Inferior parietal cortex (tissue), 1 donor: Measurements from ENCODE around the gene ATAD3A.

ENCODE experiments used
- DNase-seq: peaks from one replicate; pipeline ENCODE4 v3.0.0-alpha.2; 2016; ENCODE audit errors: extremely low spot score

Gene ATAD3A

DNA sequence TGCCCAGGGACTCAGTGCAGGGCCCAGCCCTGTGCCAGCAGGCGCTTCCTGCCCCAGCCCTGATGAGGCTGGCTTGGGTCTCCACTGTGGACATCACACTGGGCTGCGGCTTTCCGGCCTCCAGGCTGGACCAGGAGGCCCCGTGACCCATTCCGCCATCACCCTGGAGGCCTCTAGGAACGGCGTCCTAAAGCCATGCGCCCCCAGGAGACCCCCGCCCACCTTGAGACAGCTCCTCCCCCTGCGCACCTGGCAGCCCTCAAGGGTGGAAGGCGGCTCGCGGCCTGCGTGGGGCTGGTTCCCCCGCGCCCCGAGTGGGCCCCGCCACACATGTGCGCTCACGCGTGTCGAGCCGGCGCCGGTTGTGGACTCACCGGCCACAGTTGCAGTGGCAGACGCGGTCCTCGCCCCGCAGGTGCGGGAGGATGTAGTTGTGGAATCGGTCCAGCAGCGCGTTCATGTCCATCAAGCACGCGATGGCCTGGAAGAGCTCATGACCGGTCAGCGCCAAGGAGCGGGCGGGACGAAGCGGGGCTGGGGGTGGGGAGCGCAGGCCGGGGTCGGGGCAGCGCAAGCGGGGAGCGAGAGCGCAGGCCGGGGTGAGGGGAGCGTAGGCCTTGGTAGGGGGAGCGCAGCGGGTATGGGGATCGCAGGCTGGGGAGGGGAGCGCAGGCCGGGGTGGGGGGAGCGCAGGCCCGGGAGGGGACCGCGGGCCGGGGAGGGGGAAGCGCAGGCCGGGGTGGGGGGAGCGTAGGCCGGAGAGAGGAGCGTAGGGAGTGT is 27.5 kb downstream of the ATAD3A start:
- no peak for DNase-seq

DNA sequence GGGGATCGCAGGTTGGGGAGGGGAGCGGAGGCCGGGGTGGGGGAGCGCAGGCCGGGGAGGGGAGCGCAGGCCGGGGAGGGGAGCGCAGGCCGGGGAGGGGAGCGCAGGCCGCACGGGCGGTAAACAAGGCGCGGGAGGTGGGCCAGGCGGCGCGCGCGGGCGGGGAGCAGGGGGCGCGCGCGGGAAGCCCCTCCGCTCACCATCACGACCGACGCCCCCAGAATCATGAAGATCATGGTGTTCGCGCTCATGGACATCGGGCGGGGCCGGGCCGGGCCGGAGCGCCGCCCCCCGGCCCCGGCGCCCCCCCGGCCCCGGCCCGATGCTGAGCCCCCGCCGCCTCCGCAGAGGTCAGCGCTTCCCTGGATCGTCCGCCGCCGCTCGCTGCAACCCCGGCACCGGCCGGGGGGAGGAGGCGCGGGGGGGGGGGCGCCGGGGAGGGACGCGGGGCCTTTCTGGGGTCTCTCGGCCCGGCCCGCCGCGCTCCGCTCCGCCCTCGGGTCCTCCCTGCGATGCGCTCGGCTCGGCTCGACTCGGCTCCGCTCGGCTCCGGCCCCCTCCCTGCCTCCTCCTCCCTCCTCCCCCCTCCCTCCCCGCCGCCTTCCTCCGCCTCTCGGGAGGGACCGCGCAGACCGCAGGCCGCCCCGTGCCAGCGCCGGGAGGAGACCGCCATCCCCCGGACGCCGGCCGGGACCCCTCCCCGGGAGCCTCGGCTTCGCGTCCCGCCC is 28.3 kb downstream of the ATAD3A start, which contains the start of gene TMEM240:
TMEM240 (minus strand) TSS at position 535 of the 728 bp plus-strand sequence; CDS start at position 257, 278 bp downstream.
- peak; percentile 60 for DNase-seq

DNA sequence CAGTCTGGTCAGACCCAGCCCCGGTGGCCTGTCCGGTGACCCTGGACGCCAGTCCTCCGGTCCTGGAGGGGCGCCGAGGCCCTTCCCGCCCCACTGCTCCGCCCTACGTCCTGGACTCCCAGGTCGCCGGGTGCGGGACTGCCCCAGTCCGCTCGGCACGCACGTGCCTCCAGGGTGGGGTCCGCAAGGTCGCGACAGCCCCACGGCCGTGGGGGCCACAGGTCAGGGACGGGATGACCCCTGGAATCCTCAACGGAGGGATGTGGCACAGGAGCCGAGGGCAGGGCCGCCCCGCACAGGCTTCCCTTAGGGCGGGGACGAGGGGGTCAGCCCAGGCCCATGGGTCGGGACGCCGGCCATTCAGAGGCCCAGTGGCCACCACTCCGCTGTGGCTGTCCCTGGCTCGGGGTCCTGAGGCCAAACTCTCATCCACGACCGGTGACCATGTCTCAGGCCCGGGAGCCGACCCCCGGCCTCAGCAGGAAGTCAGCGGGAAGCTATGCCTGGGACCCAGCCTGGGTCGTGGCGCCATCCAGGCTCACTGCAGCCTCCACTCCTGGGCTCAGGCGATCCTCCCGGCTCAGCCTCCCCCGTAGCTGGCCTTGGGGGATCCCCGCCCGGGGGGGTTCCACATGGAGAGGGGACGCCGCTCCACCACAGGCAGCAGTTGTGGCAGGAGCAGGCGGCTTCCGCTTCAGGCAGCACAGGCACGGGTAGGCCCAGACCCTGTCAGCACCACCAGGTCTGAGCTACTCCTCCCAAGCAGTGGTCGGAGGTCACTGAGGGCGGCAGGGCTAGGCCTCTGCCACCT is 29.1 kb downstream of the ATAD3A start:
- DNase-seq: no peak

DNA sequence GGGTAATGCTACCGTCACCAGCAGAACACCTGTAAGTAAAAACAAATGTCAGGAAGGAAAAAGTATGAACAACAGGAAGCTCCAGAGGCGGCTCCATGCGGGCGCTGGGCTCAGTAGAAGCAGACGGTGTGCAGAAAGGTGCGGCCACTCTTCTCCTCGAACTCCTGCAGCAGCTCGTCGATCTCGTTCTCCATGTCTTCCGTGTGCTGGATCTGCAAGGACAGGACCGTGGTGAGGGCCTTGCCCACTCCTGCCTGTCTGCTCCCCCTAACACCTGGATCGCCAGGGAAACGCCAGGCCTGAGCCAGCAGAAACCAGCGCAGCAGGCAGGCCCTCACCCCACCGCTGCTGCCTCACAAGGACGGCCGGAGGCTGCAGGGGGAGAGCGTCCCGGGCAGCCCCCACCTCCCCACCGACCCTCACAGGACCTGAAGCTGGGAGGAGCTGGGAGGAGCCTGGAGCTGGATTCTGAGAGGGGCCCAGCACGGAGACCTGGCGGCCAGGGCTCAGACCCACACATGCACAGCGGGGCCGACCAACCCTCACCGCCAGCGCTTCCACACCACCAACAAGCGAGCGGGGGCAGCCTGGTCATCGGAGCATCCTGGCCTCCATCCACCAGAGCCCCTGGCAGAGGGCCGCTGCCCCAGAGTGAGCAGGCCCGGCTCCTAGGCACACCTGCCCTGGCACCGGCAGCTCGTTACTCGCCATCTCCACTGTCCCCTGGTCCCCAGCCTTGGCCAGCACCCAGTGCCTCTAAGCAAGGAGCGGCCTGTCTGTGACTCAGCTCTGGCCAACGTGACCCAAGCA is 30.2 kb downstream of the ATAD3A start:
- DNase-seq: no peak

DNA sequence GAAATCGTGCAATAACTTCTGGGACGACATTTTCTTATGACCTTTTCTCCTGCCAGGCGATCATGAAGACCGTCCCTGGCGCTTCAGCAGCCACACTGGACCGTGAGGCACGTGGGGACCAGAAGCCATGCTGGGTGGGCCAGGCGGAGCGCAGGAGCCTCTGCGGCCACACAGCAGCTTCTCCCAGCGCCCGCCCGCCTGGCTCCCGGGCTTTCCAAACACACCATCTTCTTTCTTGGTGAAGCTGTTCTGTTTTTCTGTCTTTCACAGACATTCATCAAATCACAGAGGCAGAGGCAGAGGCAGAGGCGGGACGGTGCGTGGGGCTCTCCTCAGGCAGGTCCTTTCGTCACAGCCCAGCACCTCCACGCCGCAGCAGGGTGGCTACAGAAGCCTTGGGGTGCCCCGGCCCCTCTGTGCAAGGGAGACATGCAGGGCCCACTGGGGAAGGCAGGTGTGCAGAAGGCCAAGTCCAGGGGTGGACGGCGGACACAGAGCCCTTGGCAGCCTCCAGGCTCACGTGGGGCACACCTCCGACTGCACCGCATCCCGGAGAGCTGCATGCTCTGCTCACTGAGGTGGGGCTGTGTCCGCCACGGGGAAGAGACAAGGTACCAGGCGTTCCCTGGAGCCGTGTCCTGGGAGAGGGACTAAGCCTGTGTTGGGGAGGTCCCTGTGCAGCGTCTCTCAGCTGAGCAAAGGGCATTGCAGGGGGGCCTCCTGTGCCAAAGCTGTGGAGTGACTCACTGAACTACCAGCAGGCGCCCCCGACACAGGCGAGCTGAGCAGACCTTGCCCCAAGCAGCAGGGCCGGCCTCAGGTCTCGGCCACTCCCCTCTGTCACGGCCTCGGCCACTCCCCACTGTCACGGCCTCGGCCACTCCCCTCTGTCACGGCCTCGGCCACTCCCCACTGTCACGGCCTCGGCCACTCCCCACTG is 31.1 kb downstream of the ATAD3A start:
- no peak for DNase-seq

DNA sequence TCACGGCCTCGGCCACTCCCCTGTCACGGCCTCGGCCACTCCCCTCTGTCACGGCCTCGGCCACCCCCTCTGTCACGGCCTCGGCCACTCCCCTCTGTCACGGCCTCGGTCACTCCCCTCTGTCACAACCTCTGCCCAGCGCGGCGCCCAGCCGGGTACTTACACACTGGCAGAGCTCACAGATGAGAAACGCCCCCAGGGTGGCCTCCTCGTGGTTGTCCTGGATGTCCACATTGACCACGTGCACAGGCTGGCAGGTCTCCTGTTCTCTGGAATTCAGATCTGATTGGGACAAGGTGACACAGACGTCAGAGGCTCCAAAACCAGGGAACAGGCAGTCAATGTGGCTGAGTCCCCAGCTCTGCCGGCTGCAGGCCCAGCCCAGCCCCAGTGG is 31.7 kb downstream of the ATAD3A start:
- DNase-seq: no peak

DNA sequence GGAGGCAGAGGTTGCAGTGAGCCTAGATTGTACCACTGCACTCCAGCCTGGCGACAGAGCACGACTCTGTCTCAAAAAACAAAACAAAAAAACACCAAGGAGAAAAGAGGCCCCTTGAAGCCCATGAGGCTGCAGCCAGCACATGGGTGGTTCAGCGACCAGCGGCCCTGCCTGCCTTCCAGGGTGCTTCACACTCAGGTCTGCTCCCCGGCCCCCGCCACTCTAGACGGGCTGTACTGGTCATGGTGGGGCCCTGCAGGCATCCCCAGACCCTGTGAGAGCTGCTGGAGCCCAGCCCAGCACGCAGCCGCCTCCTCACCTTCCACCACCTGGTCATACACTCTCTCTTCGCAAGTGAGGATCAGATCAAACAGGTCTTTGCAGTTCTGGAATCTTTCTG is 32.6 kb downstream of the ATAD3A start:
- no peak for DNase-seq

DNA sequence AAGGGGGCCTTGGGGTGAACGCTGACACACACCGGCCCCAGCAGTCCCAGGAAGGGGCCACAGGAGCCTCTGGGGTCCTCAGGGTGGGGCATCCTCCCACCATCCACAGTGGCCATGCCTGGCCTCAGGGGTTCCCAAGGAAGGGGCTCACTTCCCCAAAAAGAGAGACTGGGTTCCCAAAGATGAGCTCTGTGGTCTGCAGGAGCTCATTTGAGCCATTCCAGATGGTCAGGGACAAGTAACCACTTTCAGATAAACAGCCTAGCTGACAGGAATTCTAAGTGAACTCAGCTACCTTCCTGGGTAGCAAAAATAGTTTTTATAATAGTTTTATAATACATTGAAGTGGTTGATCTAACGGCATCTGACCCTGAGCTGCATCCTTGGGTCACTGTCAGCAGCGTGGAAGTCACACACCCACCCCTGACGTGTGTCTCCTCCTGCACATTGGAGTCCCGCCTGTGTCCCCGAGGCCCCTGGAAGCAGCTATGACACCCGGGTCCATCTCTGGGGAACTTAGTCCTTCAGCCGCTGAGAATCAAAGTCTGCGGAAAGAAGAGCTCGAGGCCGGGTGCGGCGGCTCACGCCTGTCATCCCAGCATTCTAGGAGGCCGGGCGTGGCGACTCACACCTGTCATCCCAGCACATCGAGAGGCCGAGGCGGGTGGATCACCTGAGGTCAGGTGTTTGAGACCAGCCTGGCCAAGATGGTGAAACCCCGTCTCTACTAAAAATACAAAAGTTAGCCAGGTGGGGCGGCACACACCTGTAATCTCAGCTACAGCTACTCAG is 34.2 kb downstream of the ATAD3A start:
- no peak for DNase-seq

DNA sequence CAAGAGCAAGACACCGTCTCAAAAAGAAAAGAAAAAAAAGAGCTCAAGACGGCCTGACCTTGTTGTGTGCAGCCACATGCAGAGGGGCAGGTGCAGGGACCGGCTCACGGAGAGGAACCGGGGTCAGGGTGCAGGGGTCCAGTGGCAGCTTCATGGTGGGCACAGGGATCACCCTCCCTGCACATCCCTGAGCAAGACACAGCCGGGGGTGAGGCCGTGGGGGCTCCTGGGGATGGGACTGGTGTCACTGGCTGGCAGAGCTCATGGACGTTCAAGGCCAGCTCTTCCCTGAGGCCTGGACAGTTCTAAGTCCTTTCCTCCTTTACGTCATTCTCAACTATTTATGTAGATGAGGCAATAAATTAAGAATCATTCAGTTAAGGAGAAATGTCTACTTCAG is 35.0 kb downstream of the ATAD3A start:
- DNase-seq: no peak

DNA sequence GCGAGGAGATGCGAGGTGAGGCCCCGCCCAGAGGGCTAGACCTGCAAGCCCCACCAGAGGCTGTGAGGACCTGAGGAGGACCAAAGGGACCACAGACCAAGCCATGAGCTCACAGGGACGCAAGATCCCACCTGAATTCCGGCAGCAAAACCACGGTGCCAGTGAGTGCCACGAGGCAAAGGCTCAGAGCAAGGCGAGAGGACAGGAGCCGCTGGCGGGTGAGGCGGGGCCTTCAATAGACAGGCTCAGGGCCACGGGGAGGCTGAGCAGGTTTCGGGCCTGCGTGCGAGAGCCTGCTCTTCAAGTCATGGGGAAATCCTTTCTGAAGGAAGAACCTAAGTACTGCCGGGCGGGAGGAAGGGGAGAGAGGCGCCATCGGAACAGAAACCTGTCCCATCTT is 35.5 kb downstream of the ATAD3A start:
- no peak for DNase-seq

DNA sequence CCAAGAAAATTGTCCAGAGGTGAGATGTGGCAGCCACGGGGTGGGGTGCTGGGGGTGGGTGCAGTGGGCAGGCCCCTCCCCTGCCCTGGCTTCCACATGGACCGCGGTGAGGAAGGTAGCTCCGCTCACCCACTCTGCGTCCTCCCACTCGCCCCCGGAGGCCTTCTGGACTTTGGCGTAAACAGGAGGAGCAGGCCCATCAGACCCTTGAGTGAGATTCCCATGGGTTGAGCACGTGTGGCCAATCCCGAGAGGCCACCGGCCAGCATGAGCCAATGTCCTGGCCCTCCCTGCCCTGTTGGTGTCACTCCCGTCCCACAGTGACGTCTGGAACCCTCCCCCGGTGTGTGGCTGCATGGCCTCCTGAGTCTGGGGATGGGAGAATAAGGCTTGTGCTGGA is 36.6 kb downstream of the ATAD3A start:
- DNase-seq: no peak

DNA sequence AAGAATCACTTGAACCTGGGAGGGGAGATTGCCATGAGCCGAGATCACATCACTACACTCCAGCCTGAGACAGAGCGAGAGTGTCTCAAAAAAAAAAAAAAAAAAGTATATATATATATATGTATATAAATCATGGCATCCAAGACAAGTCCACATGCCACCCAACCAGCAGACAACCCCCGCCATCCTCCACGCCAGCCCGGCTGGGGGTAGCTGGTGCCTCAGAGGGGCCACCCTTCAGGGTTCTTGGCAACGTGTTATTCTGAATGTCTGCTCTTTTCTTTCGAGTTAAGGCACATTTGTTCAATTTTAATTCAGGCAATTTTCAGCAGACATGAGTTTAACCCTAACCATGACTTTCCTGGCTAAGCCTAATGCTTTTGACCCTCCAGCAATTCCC is 38.1 kb downstream of the ATAD3A start:
- DNase-seq: no peak

DNA sequence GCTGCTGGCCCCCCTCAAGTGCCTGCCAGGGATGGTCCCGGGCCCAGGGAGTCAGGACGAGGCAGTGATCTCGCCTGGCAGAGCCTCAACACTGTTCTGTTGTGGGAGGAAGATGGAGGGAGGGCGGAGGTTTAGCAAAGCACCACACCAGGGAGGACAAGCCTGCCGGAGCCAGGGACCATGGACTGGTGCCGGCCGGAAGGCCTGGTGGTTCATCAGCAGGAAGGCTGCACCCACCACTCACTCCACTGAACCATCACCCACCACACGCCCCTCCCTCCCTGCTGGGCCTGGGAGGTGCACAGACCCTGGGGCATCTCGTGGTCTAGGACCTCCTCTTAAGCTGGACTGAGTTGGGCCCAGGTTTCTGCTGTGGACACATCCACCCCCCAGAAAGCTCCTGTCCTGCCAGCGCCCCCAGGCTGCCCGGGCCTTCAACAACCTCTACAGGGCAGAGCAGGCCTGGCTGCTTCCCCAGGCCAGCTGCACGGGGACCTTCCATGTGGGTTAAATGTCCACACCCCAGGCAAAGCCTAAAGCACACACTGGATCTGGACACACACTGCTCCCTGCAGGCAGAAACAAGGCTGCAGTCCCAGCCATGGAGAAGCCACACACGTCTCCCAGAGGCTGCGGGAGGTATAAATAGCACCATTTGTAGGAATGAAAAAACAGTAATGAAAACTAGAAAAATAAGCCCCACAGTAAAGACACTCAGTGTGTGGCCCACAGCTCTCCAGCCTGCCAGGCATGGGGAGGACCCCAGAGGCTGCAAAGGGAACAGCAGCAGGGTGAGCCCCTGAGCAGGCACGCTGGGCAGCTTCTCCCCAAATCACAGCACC is 38.9 kb downstream of the ATAD3A start:
- DNase-seq: no peak

DNA sequence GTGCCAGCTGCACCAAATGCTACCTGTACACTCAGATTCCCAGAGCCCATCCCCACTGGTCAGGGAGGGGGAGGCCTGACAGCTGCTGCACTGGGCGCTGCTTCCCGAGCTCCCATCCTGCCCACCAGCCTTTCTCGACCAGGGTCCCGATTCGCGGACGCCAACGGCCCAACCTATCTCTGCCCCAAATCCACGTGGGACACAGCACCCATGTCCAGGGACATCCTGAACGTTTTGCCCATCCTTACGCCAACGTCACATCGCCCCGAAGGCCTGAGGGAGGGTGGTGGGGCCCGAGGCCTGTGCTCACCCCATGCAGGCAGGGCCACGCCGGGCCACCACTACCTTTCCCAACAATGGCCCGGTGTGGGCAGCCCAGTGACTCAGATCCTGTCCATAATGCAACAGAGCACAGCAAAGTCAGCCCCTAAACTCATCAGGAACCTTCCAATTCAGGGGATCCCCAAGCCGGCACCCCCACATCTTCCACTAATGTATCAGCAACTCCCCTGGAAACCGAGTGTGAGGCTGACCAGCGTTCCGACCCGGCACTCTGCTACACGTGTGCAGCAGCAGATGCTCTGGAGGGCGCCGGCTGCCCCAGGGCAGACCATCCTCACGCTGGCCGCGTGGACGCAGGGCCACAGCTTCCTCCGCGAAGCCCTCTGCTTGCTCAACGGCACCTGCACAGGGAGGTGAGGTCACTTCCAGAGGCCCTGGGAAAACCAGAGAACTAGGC is 39.7 kb downstream of the ATAD3A start:
- no peak for DNase-seq

DNA sequence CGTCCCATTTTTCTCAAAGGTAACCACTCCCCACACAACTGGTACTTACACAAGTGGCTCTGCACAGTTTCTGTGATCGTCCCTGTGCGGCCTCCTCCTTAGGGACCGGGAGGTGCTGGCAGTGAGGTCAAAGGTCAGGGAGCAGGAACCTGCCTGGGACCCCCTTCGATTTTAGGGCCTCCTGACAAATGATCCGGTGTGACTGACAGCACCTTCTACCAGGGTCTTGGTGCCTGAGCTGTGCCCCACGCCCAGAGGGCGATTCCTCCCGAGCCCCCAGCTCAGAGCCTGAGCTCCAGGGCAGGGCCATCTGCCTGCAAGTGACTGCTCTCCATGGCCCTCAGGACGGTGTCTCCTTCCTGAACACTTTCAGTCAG is 40.3 kb downstream of the ATAD3A start:
- no peak for DNase-seq

DNA sequence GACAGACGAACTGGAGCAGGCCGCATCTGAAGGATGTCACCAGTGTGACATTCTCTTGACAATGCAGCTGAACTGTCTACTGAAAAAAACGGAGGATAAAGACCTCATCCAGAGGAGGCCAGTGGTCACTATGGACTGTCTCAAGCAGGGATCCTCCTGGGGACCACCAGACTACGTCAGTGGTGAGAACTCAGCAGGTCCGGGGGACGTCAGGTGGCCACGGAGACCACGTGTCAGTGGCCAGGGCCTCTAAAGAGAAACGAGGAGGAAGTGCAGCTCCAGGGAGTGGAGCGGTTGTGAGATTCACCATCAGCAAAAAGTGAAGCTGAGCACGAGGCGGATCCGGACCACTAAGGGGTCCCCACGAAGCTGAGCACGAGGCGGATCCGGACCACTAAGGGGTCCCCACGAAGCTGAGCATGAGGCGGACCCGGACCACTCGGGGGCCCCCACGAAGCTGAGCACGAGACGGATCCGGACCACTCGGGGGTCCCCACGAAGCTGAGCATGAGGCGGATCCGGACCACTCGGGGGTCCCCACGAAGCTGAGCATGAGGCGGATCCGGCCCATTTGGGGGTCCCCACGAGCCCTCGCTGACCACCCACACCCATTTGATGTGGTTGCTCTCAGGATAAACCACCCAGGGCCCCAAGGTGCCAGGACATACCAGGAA is 42.0 kb downstream of the ATAD3A start:
- no peak for DNase-seq

DNA sequence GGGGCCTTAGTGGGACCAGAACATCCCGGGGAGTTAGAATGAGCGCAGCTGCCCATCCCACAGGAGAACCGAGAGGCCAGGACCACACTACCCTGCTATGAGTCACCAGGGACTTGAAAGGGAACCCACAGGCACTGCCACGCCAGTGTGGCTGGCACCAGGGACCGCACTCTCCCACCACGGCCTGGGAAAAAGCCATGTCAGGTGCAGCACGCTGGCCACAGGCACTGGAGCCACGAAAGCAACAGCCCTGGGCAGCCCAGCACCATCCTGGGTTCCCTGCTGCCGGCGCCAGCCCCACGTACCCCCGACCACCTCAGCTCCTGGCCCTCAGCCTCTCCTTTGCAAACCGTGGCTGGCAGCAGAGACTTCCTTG is 42.6 kb downstream of the ATAD3A start:
- DNase-seq: no peak
